ENCODE results near the gene ATP2B2.

DNA sequence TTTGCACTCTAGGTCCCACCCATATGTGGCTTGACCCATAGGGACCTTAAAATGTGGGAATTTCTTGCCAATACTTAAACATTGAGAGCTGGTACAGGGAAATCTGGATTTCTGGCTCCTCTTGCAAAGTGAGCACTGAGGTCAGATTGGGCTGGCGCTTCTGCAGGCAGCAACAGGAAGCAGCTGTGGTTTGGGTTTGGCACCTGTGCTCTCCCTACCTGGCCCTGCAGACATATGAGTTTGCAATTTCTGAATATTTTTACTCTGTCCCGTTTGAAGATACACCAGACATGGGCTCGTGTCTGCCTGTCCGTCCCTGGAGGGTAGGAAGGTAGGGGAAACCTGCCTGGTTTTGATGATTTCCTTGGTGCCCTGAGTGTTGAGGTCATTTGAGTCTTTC is 109.7 kb downstream of the ATP2B2 start:
- TF ChIP-seq, protein P1, sequence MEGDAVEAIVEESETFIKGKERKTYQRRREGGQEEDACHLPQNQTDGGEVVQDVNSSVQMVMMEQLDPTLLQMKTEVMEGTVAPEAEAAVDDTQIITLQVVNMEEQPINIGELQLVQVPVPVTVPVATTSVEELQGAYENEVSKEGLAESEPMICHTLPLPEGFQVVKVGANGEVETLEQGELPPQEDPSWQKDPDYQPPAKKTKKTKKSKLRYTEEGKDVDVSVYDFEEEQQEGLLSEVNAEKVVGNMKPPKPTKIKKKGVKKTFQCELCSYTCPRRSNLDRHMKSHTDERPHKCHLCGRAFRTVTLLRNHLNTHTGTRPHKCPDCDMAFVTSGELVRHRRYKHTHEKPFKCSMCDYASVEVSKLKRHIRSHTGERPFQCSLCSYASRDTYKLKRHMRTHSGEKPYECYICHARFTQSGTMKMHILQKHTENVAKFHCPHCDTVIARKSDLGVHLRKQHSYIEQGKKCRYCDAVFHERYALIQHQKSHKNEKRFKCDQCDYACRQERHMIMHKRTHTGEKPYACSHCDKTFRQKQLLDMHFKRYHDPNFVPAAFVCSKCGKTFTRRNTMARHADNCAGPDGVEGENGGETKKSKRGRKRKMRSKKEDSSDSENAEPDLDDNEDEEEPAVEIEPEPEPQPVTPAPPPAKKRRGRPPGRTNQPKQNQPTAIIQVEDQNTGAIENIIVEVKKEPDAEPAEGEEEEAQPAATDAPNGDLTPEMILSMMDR (IDR thresholded peaks at IDR 0.05): no peak
- no peak for TF ChIP-seq EP300 (IDR thresholded peaks at IDR 0.05)

Data from tibial nerve (tissue), 4 donors.